Loucy (cell line): ENCODE data around the gene HACL1.
A peak's percentile ranks its signal among the peaks of the same experiment; 100 is the strongest.

ENCODE experiments used
- H2AFZ ChIP-seq: fragments of 200-600 bp; sonication (generic); 2 replicates; pipeline ENCODE4 v1.6.0; 2016; ENCODE audit warnings: antibody characterized with exemption, mild to moderate bottlenecking, low read length, moderate library complexity
- H3F3A ChIP-seq: fragments of 200-600 bp; 2 replicates; pipeline ENCODE4 v1.6.0; 2016; ENCODE audit warnings: antibody characterized with exemption, low read depth, mild to moderate bottlenecking
- H3K27me3 ChIP-seq: fragments of 200-600 bp; sonication (generic); 2 replicates; pipeline ENCODE4 v1.6.1; 2014; ENCODE audit warnings: low read length, mild to moderate bottlenecking; ENCODE audit not compliant: insufficient read depth, poor library complexity, severe bottlenecking
- H3K36me3 ChIP-seq: fragments of 200-600 bp; sonication (generic); 2 replicates; pipeline ENCODE4 v1.6.1; 2016; ENCODE audit warnings: low read length; ENCODE audit not compliant: insufficient read depth
- H3K4me1 ChIP-seq: fragments of 200-600 bp; sonication (generic); 2 replicates; pipeline ENCODE4 v1.5.1; 2014; ENCODE audit warnings: low read length, mild to moderate bottlenecking; ENCODE audit not compliant: insufficient read depth, poor library complexity, severe bottlenecking
- H3K4me2 ChIP-seq: fragments of 200-600 bp; sonication (generic); 2 replicates; pipeline ENCODE4 v1.6.0; 2014; ENCODE audit warnings: antibody characterized with exemption, low read length, low read depth, mild to moderate bottlenecking; ENCODE audit not compliant: poor library complexity, severe bottlenecking
- H3K4me3 ChIP-seq: fragments of 200-600 bp; sonication (generic); 2 replicates; pipeline ENCODE4 v1.5.1; 2014; ENCODE audit warnings: low read length, mild to moderate bottlenecking, mixed read lengths; ENCODE audit not compliant: poor library complexity, severe bottlenecking
- H3K79me2 ChIP-seq: fragments of 200-600 bp; sonication (generic); 2 replicates; pipeline ENCODE4 v1.6.1; 2014; ENCODE audit warnings: low read length; ENCODE audit not compliant: insufficient read depth
- H3K9ac ChIP-seq: fragments of 200-600 bp; sonication (generic); 2 replicates; pipeline ENCODE4 v1.6.0; 2014; ENCODE audit warnings: mild to moderate bottlenecking, low read depth, low read length, moderate library complexity; ENCODE audit not compliant: poor library complexity, severe bottlenecking
- H3K9me2 ChIP-seq: fragments of 200-600 bp; sonication (generic); replicated peaks from 2 replicates; pipeline ENCODE4 v1.6.1; 2016; ENCODE audit warnings: low read depth, low read length, mixed read lengths
- H3K9me3 ChIP-seq: fragments of 200-600 bp; sonication (generic); 2 replicates; pipeline ENCODE4 v1.6.1; 2014; ENCODE audit warnings: mild to moderate bottlenecking, antibody characterized with exemption, low read length, low read depth; ENCODE audit not compliant: insufficient read depth
- H4K20me1 ChIP-seq: fragments of 200-600 bp; sonication (generic); 2 replicates; pipeline ENCODE4 v1.6.0; 2014; ENCODE audit warnings: antibody characterized with exemption, low read length, mild to moderate bottlenecking; ENCODE audit not compliant: insufficient read depth, poor library complexity, severe bottlenecking
- CTCF ChIP-seq: fragments of 200-600 bp; sonication (generic); conservative IDR thresholded peaks from 2 replicates; pipeline ENCODE4 v1.5.1; 2014; ENCODE audit warnings: mild to moderate bottlenecking, antibody characterized with exemption, low read length
- EZH2phosphoT487 ChIP-seq: fragments of 200-600 bp; IDR thresholded peaks from 2 replicates; pipeline ENCODE4 v1.6.1; 2018; ENCODE audit warnings: antibody characterized with exemption, mild to moderate bottlenecking, moderate library complexity, borderline replicate concordance

The HACL1 gene

GRCh38 chr3:15632212-15632580, 30.8 kb upstream of the HACL1 start:
- Histone ChIP-seq H3K9me3 (no peaks in the 10 kb centered on the region), H3K9me2 (no peaks in the 10 kb centered on the region), H4K20me1 (no peaks in the 10 kb centered on the region), H3K4me1 (peaks cover 12% of the 10 kb centered on the region), H3K4me2 (no peak overlapping the region), H3F3A (no peaks in the 10 kb centered on the region), H3K27me3 (no peaks in the 10 kb centered on the region), H3K79me2 (no peaks in the 10 kb centered on the region), H3K4me3 (no peak overlapping the region), H3K36me3 (no peaks in the 10 kb centered on the region), H2AFZ (no peak overlapping the region), H3K9ac (no peak overlapping the region)
- no peak for TF ChIP-seq EZH2phosphoT487
- TF ChIP-seq CTCF: no peak

- Histone ChIP-seq H3K4me2 (no peak overlapping the region), H3F3A (no peaks in the 10 kb centered on the region), H3K79me2 (no peaks in the 10 kb centered on the region), H2AFZ (no peak overlapping the region), H3K9me3 (no peaks in the 10 kb centered on the region), H3K4me3 (no peak overlapping the region), H4K20me1 (no peaks in the 10 kb centered on the region), H3K36me3 (no peaks in the 10 kb centered on the region), H3K27me3 (no peaks in the 10 kb centered on the region), H3K4me1 (peaks cover 12% of the 10 kb centered on the region), H3K9ac (no peak overlapping the region), H3K9me2 (no peaks in the 10 kb centered on the region)
- TF ChIP-seq EZH2phosphoT487 (no peak), CTCF (no peak)
Measured at GRCh38 chr3:15631426-15632211, 30.2 kb upstream of the HACL1 start.

- H3K9me3 ChIP-seq: no peaks in the 10 kb centered on the region
- H3K4me2 ChIP-seq: peak overlapping the region; percentile 54
- peaks cover 5% of the 10 kb centered on the region for H3K4me1 ChIP-seq
- no peak for TF ChIP-seq CTCF
- H2AFZ ChIP-seq: no peak overlapping the region
- no peaks in the 10 kb centered on the region for H3K9me2 ChIP-seq
- no peaks in the 10 kb centered on the region for H4K20me1 ChIP-seq
- H3K79me2 ChIP-seq: no peaks in the 10 kb centered on the region
- no peaks in the 10 kb centered on the region for H3K27me3 ChIP-seq
- H3F3A ChIP-seq: no peaks in the 10 kb centered on the region
- H3K4me3 ChIP-seq: no peak overlapping the region
- H3K9ac ChIP-seq: no peak overlapping the region
- H3K36me3 ChIP-seq: no peaks in the 10 kb centered on the region
Measured at GRCh38 chr3:15630646-15631350, 29.4 kb upstream of the HACL1 start.
